Skeletal muscle satellite cell (primary cell): ENCODE data around the gene CTDP1.

Experiments used
- H3K27me3 ChIP-seq: 2 replicates; pipeline ENCODE4 v1.7.0; 2013; ENCODE audit warnings: low read length; ENCODE audit not compliant: control insufficient read depth, insufficient read depth
- H3K36me3 ChIP-seq: 2 replicates; pipeline ENCODE4 v1.7.0; 2013; ENCODE audit warnings: mild to moderate bottlenecking, control low read depth, low read length; ENCODE audit not compliant: insufficient read depth
- H3K4me1 ChIP-seq: 2 replicates; pipeline ENCODE4 v1.7.0; 2013; ENCODE audit warnings: low read length; ENCODE audit not compliant: control insufficient read depth, insufficient read depth
- H3K4me2 ChIP-seq: 2 replicates; pipeline ENCODE4 v1.7.0; 2013; ENCODE audit warnings: mild to moderate bottlenecking, low read length
- H3K4me3 ChIP-seq: 2 replicates; pipeline ENCODE4 v1.7.0; 2013; ENCODE audit warnings: low read length
- H3K9ac ChIP-seq: 2 replicates; pipeline ENCODE4 v1.7.0; 2013; ENCODE audit warnings: mild to moderate bottlenecking, low read depth, low read length, moderate library complexity
- H3K9me3 ChIP-seq: replicated peaks from 2 replicates; pipeline ENCODE4 v1.7.0; 2013; ENCODE audit warnings: mild to moderate bottlenecking, control low read depth, low read length

CTDP1 gene

GRCh38 chr18:79776674-79777073 lies 97.1 kb downstream of the CTDP1 start:
- H3K27me3 ChIP-seq: peaks cover 46% of the 10 kb centered on the region
- H3K4me1 ChIP-seq: no peaks in the 10 kb centered on the region
- no peak overlapping the region for H3K9ac ChIP-seq
- no peaks in the 10 kb centered on the region for H3K9me3 ChIP-seq
- no peaks in the 10 kb centered on the region for H3K36me3 ChIP-seq
- no peak overlapping the region for H3K4me2 ChIP-seq
- H3K4me3 ChIP-seq: no peak overlapping the region

GRCh38 chr18:79778291-79778791 lies 98.7 kb downstream of the CTDP1 start:
- Histone ChIP-seq H3K27me3 (peaks cover 54% of the 10 kb centered on the region), H3K4me1 (no peaks in the 10 kb centered on the region), H3K9me3 (no peaks in the 10 kb centered on the region), H3K4me2 (no peak overlapping the region), H3K36me3 (no peaks in the 10 kb centered on the region), H3K9ac (no peak overlapping the region), H3K4me3 (no peak overlapping the region)

GRCh38 chr18:79779021-79779699 lies 99.6 kb downstream of the CTDP1 start:
- H3K27me3 ChIP-seq: peaks cover 53% of the 10 kb centered on the region
- H3K4me1 ChIP-seq: no peaks in the 10 kb centered on the region
- no peaks in the 10 kb centered on the region for H3K36me3 ChIP-seq
- H3K4me3 ChIP-seq: no peak overlapping the region
- no peak overlapping the region for H3K9ac ChIP-seq
- H3K9me3 ChIP-seq: no peaks in the 10 kb centered on the region
- H3K4me2 ChIP-seq: no peak overlapping the region

GRCh38 chr18:79779700-79780190 lies 100.1 kb downstream of the CTDP1 start:
- H3K9ac ChIP-seq: no peak overlapping the region
- H3K27me3 ChIP-seq: peaks cover 59% of the 10 kb centered on the region
- H3K4me1 ChIP-seq: peaks cover 3% of the 10 kb centered on the region
- no peak overlapping the region for H3K4me2 ChIP-seq
- no peaks in the 10 kb centered on the region for H3K36me3 ChIP-seq
- H3K9me3 ChIP-seq: no peaks in the 10 kb centered on the region
- H3K4me3 ChIP-seq: no peak overlapping the region

- Histone ChIP-seq H3K36me3 (no peaks in the 10 kb centered on the region), H3K4me1 (peaks cover 11% of the 10 kb centered on the region)
Observed at GRCh38 chr18:79780547-79780946, 100.9 kb downstream of the CTDP1 start.

GRCh38 chr18:79781331-79781941 lies 101.8 kb downstream of the CTDP1 start:
- H3K9me3 ChIP-seq: no peaks in the 10 kb centered on the region
- H3K9ac ChIP-seq: no peak overlapping the region
- no peak overlapping the region for H3K4me3 ChIP-seq
- H3K36me3 ChIP-seq: no peaks in the 10 kb centered on the region
- H3K27me3 ChIP-seq: peaks cover 71% of the 10 kb centered on the region
- H3K4me1 ChIP-seq: peaks cover 13% of the 10 kb centered on the region
- no peak overlapping the region for H3K4me2 ChIP-seq

More at GRCh38 chr18:79780547-79780946, 100.9 kb downstream of the CTDP1 start:
- H3K9ac ChIP-seq: no peak overlapping the region
- peaks cover 67% of the 10 kb centered on the region for H3K27me3 ChIP-seq
- no peaks in the 10 kb centered on the region for H3K9me3 ChIP-seq
- H3K4me2 ChIP-seq: no peak overlapping the region
- H3K4me3 ChIP-seq: no peak overlapping the region

GRCh38 chr18:79782566-79783308 lies 103.1 kb downstream of the CTDP1 start:
- Histone ChIP-seq H3K9ac (no peak overlapping the region), H3K9me3 (no peaks in the 10 kb centered on the region), H3K36me3 (no peaks in the 10 kb centered on the region), H3K4me1 (peaks cover 13% of the 10 kb centered on the region), H3K27me3 (peaks cover 73% of the 10 kb centered on the region), H3K4me3 (no peak overlapping the region), H3K4me2 (no peak overlapping the region)

GRCh38 chr18:79784071-79784913 lies 104.7 kb downstream of the CTDP1 start:
- Histone ChIP-seq H3K36me3 (no peaks in the 10 kb centered on the region), H3K9ac (no peak overlapping the region), H3K4me1 (peaks cover 18% of the 10 kb centered on the region), H3K4me3 (peak overlapping the region; percentile 14), H3K27me3 (peaks cover 74% of the 10 kb centered on the region), H3K9me3 (no peaks in the 10 kb centered on the region), H3K4me2 (peak overlapping the region; percentile 57)

GRCh38 chr18:79784965-79785770 lies 105.6 kb downstream of the CTDP1 start:
- peaks cover 77% of the 10 kb centered on the region for H3K27me3 ChIP-seq
- H3K9me3 ChIP-seq: no peaks in the 10 kb centered on the region
- H3K4me3 ChIP-seq: peak overlapping the region; percentile 14
- no peaks in the 10 kb centered on the region for H3K36me3 ChIP-seq
- H3K4me1 ChIP-seq: peaks cover 18% of the 10 kb centered on the region
- peak overlapping the region; percentile 57 for H3K4me2 ChIP-seq
- no peak overlapping the region for H3K9ac ChIP-seq

- Histone ChIP-seq H3K27me3 (peaks cover 83% of the 10 kb centered on the region), H3K4me3 (no peak overlapping the region), H3K36me3 (no peaks in the 10 kb centered on the region), H3K4me2 (no peak overlapping the region), H3K9me3 (no peaks in the 10 kb centered on the region), H3K9ac (no peak overlapping the region), H3K4me1 (peaks cover 19% of the 10 kb centered on the region)
Observed at GRCh38 chr18:79785831-79786230, 106.2 kb downstream of the CTDP1 start.
